ENCODE measurements around the gene ELP1.

ELP1 gene

DNA sequence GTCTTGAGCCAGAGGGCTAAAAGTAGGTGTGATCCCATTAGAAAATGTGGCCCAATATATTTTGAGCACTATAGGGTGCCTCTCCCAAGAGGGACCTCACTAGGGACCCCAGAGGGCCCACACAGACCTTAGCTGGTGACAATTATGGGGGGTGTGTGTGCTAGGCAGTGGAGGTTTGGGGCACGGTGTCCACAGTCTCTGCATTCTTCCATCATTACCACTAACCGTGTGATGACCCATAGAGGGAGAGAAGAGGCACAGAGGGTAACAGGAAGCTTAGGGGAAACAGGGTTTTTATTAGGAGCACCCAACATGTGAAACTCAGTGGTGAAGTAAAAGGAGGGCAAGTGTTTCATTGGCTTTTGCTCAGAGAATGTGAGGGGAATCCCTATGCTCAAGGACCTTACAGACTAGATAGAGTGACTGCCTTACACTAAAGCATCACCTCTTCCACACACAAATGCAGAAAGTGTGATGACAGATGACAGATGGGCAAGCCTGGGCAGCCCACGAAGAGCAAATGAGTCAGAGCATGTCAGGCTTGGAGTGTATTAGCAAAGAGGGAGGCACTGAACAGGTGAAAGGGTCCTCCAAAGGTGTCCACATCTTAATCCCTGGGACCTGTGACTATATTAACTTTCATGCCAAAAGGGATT, 74.3 kb downstream of the ELP1 start:
- Histone ChIP-seq H3K9ac (ENCODE audit: insufficient read length, low read depth) (no peak overlapping the region), H3K27me3 (ENCODE audit: insufficient read depth, insufficient read length) (no peaks in the 10 kb centered on the region), H3K36me3 (ENCODE audit: insufficient read depth, insufficient read length, low read length) (no peaks in the 10 kb centered on the region), H3K4me3 (ENCODE audit: insufficient read length, low read depth) (no peak overlapping the region), H3K9me3 (ENCODE audit: insufficient read depth, low read length) (no peaks in the 10 kb centered on the region), H3K4me1 (ENCODE audit: insufficient read depth, insufficient read length) (no peaks in the 10 kb centered on the region)
- no peak for DNase-seq (ENCODE audit: low read depth, low spot score)
- TF ChIP-seq YY1 (IDR thresholded peaks at IDR 0.05; ENCODE audit: insufficient read depth, insufficient read length), result no peak
- no peak for TF ChIP-seq SUZ12 (IDR thresholded peaks at IDR 0.05; ENCODE audit: extremely low read depth, insufficient read depth, insufficient read length)
- TF ChIP-seq ZNF274 (IDR thresholded peaks at IDR 0.05; ENCODE audit: low read depth, low read length), result no peak

- no peak overlapping the region for H3K4me3 ChIP-seq (ENCODE audit: insufficient read length, low read depth)
- no peaks in the 10 kb centered on the region for H3K9me3 ChIP-seq (ENCODE audit: insufficient read depth, low read length)
- no peak overlapping the region for H3K9ac ChIP-seq (ENCODE audit: insufficient read length, low read depth)
- no peak for DNase-seq (ENCODE audit: low read depth, low spot score)
- H3K36me3 ChIP-seq (ENCODE audit: insufficient read depth, insufficient read length, low read length), result no peaks in the 10 kb centered on the region
- TF ChIP-seq SUZ12 (IDR thresholded peaks at IDR 0.05; ENCODE audit: extremely low read depth, insufficient read depth, insufficient read length) (no peak), ZNF274 (IDR thresholded peaks at IDR 0.05; ENCODE audit: low read depth, low read length) (no peak), YY1 (IDR thresholded peaks at IDR 0.05; ENCODE audit: insufficient read depth, insufficient read length) (no peak)
- H3K4me1 ChIP-seq (ENCODE audit: insufficient read depth, insufficient read length), result no peaks in the 10 kb centered on the region
- H3K27me3 ChIP-seq (ENCODE audit: insufficient read depth, insufficient read length), result no peaks in the 10 kb centered on the region
These were observed 76.4 kb downstream of the ELP1 start for GRCh38 chr9:108857572-108857971.

DNA sequence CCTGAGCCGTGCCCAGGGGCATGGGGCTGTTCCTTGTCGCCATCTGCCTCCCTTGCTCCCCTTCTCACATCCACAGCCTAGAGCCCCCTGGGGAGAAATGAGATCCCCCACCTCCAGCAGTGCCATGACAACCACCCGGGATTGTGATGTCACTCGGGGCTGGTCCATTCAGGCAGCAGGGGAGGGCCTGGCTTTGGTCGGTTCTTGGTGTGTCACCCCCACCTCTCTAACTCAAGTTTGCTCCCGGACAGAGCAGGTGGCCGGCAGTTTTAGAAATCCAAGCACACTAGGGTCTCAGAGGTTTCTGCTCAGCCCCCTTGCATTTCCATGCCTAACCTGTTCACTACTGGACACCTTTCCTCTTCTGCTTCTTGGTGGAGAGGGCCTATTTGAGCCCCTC, 78.0 kb downstream of the ELP1 start, which contains the start of gene ACTL7B:
Gene ACTL7B, minus strand, starts transcription at position 99 of the 400 bp plus-strand sequence. Its CDS starts 56 bp downstream, at position 43.
- no peak within 1 kb of the TSS for H3K9ac ChIP-seq (ENCODE audit: insufficient read length, low read depth)
- H3K4me3 ChIP-seq (ENCODE audit: insufficient read length, low read depth), result no peak within 1 kb of the TSS
- H3K4me1 ChIP-seq (ENCODE audit: insufficient read depth, insufficient read length), result no peaks in the 10 kb centered on the region
- H3K9me3 ChIP-seq (ENCODE audit: insufficient read depth, low read length), result no peaks in the 10 kb centered on the region
- no peak for DNase-seq (ENCODE audit: low read depth, low spot score)
- peaks cover 3% of the 10 kb centered on the region for H3K27me3 ChIP-seq (ENCODE audit: insufficient read depth, insufficient read length)
- TF ChIP-seq ZNF274 (IDR thresholded peaks at IDR 0.05; ENCODE audit: low read depth, low read length) (no peak), YY1 (IDR thresholded peaks at IDR 0.05; ENCODE audit: insufficient read depth, insufficient read length) (no peak), SUZ12 (IDR thresholded peaks at IDR 0.05; ENCODE audit: extremely low read depth, insufficient read depth, insufficient read length) (no peak)
- H3K36me3 ChIP-seq (ENCODE audit: insufficient read depth, insufficient read length, low read length), result no peaks in the 10 kb centered on the region

DNA sequence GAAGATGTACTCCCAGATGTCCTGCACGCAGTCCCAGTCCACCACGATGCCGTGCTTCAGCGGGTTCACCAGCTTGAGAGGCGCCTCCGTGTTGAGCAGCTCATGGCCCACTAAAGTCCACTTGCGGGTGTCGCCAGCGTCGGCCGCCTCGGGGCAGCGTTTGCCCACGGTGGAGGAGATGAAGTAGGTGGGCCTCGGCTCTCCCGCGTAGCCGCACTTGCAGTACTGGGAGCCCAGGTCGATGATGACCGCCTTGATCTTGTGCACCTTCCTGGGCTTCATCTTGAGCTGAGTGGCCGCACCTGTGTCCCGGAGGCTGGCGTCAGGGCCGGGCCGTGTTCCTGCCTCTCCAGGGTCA, 78.4 kb downstream of the ELP1 start:
- no peak overlapping the region for H3K9ac ChIP-seq (ENCODE audit: insufficient read length, low read depth)
- no peaks in the 10 kb centered on the region for H3K9me3 ChIP-seq (ENCODE audit: insufficient read depth, low read length)
- TF ChIP-seq SUZ12 (IDR thresholded peaks at IDR 0.05; ENCODE audit: extremely low read depth, insufficient read depth, insufficient read length) (no peak), ZNF274 (IDR thresholded peaks at IDR 0.05; ENCODE audit: low read depth, low read length) (no peak), YY1 (IDR thresholded peaks at IDR 0.05; ENCODE audit: insufficient read depth, insufficient read length) (no peak)
- peaks cover 3% of the 10 kb centered on the region for H3K27me3 ChIP-seq (ENCODE audit: insufficient read depth, insufficient read length)
- DNase-seq (ENCODE audit: low read depth, low spot score), result no peak
- H3K4me3 ChIP-seq (ENCODE audit: insufficient read length, low read depth), result no peak overlapping the region
- no peaks in the 10 kb centered on the region for H3K36me3 ChIP-seq (ENCODE audit: insufficient read depth, insufficient read length, low read length)
- H3K4me1 ChIP-seq (ENCODE audit: insufficient read depth, insufficient read length), result no peaks in the 10 kb centered on the region

- no peak for DNase-seq (ENCODE audit: low read depth, low spot score)
- TF ChIP-seq ZNF274 (IDR thresholded peaks at IDR 0.05; ENCODE audit: low read depth, low read length) (no peak), SUZ12 (IDR thresholded peaks at IDR 0.05; ENCODE audit: extremely low read depth, insufficient read depth, insufficient read length) (no peak), YY1 (IDR thresholded peaks at IDR 0.05; ENCODE audit: insufficient read depth, insufficient read length) (no peak)
These were observed 79.0 kb downstream of the ELP1 start for GRCh38 chr9:108854641-108855528.

DNA sequence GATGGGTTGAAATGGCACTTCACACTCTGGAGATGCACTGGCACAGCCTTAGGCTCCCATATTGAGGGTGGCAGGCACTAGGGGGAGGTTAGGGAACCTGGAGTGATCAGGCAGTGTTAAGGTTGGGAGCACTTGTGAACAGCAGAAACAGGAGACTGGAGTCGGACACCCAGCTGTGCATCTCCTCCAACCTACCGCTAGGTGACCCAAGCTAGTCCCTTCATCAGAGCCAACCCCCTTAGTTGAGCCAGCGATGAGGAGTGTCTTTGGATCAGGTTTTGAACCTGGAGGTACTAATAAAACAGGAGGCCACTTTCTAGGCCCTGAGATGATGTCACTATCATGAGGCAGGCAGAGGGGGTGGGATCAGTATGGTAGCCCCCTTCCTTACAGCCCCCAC, 79.8 kb downstream of the ELP1 start:
- Histone ChIP-seq H3K27me3 (ENCODE audit: insufficient read depth, insufficient read length) (peaks cover 3% of the 10 kb centered on the region), H3K4me1 (ENCODE audit: insufficient read depth, insufficient read length) (no peaks in the 10 kb centered on the region), H3K4me3 (ENCODE audit: insufficient read length, low read depth) (no peak overlapping the region), H3K36me3 (ENCODE audit: insufficient read depth, insufficient read length, low read length) (no peaks in the 10 kb centered on the region), H3K9me3 (ENCODE audit: insufficient read depth, low read length) (no peaks in the 10 kb centered on the region), H3K9ac (ENCODE audit: insufficient read length, low read depth) (no peak overlapping the region)
- DNase-seq (ENCODE audit: low read depth, low spot score), result no peak
- TF ChIP-seq YY1 (IDR thresholded peaks at IDR 0.05; ENCODE audit: insufficient read depth, insufficient read length), result no peak
- no peak for TF ChIP-seq ZNF274 (IDR thresholded peaks at IDR 0.05; ENCODE audit: low read depth, low read length)
- TF ChIP-seq SUZ12 (IDR thresholded peaks at IDR 0.05; ENCODE audit: extremely low read depth, insufficient read depth, insufficient read length), result no peak

More at GRCh38 chr9:108854641-108855528, 79.0 kb downstream of the ELP1 start:
- Histone ChIP-seq H3K4me3 (ENCODE audit: insufficient read length, low read depth) (no peak overlapping the region), H3K27me3 (ENCODE audit: insufficient read depth, insufficient read length) (peaks cover 3% of the 10 kb centered on the region), H3K9ac (ENCODE audit: insufficient read length, low read depth) (no peak overlapping the region), H3K9me3 (ENCODE audit: insufficient read depth, low read length) (no peaks in the 10 kb centered on the region), H3K36me3 (ENCODE audit: insufficient read depth, insufficient read length, low read length) (no peaks in the 10 kb centered on the region), H3K4me1 (ENCODE audit: insufficient read depth, insufficient read length) (no peaks in the 10 kb centered on the region)

DNA sequence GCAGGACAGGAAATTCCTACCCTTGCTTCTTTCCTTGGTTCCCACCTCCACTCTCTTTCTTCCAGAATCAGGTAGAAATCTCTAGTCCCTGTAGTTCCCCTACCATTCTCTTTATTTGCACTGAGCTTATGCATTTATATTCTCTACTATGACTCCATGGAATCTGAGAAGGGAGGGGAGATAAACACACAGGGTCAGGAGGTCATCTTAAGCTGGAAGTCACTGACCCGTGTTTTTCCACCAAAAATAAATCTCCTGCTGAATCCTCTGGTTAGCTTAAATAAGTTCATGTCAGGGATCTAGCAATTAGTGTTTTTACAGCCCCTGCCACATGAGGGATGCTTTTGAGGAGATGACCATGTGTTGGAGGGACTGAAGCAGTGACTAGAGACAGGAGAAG, 81.8 kb downstream of the ELP1 start:
- no peaks in the 10 kb centered on the region for H3K4me1 ChIP-seq (ENCODE audit: insufficient read depth, insufficient read length)
- no peaks in the 10 kb centered on the region for H3K36me3 ChIP-seq (ENCODE audit: insufficient read depth, insufficient read length, low read length)
- TF ChIP-seq YY1 (IDR thresholded peaks at IDR 0.05; ENCODE audit: insufficient read depth, insufficient read length) (no peak), ZNF274 (IDR thresholded peaks at IDR 0.05; ENCODE audit: low read depth, low read length) (no peak), SUZ12 (IDR thresholded peaks at IDR 0.05; ENCODE audit: extremely low read depth, insufficient read depth, insufficient read length) (no peak)
- no peaks in the 10 kb centered on the region for H3K9me3 ChIP-seq (ENCODE audit: insufficient read depth, low read length)
- H3K9ac ChIP-seq (ENCODE audit: insufficient read length, low read depth), result no peak overlapping the region
- H3K27me3 ChIP-seq (ENCODE audit: insufficient read depth, insufficient read length), result peaks cover 3% of the 10 kb centered on the region
- H3K4me3 ChIP-seq (ENCODE audit: insufficient read length, low read depth), result no peak overlapping the region
- no peak for DNase-seq (ENCODE audit: low read depth, low spot score)
